Endometrial microvascular endothelial cells (primary cell): ENCODE results near the gene ZNF230. TPM values are rescaled to one million over a fixed set of nuclear protein-coding genes. Genes with fewer than 3 reads are reported as not detected.

Source experiments
- in situ Hi-C: cut with HindIII; loops from 2 replicates; pipeline ENCODE4 v1.10.0; 2017; ENCODE audit warnings: low sequenced_read_pairs, low pct_unique_long_range_greater_than_20kb; ENCODE audit errors: inconsistent ontology term
- total RNA-seq: library from RNA; depleted of rRNA; stranded (reverse); fragments of >200 nt; gene quantifications from one replicate; pipeline ENCODE4 v1.2.3, GENCODE V29; 2015; ENCODE audit errors: inconsistent ontology term

ZNF230 gene
- total RNA-seq, 1 donor from 2014 or later = 2.0 TPM

GRCh38 chr19:44026622-44027021 is 23.9 kb downstream of the ZNF230 start:
- in situ Hi-C loops = no loop called here

GRCh38 chr19:44032001-44032610 is 29.3 kb downstream of the ZNF230 start:
- in situ Hi-C loops = no loop called here

- in situ Hi-C loops = no loop called here
Measured at GRCh38 chr19:44042147-44042546, 39.4 kb downstream of the ZNF230 start.

- in situ Hi-C loops = no loop called here
Measured at GRCh38 chr19:44050740-44051649, 48.2 kb downstream of the ZNF230 start.

GRCh38 chr19:44051650-44052402 is 49.1 kb downstream of the ZNF230 start, which contains the start of gene ZNF223:
TSS of gene ZNF223 (plus strand) at chr19:44052036. CDS start at chr19:44055177, 3,141 bp downstream.
- in situ Hi-C loops = no loop called here

GRCh38 chr19:44055870-44056269 is 53.1 kb downstream of the ZNF230 start:
- in situ Hi-C loops = no loop called here

- in situ Hi-C loops = no loop called here
Measured at GRCh38 chr19:44059229-44059628, 56.5 kb downstream of the ZNF230 start.

GRCh38 chr19:44061038-44061437 is 58.3 kb downstream of the ZNF230 start:
- in situ Hi-C loops = no loop called here

Other genes starting within 250 kb of the ZNF230 start
- 13.9 TPM for gene SMG9, start 248.0 kb upstream of the ZNF230 start, total RNA-seq
- gene KCNN4, start 222.0 kb upstream of the ZNF230 start, total RNA-seq = 17.4 TPM
- 0.09 TPM for gene LYPD5, start 200.5 kb upstream of the ZNF230 start, total RNA-seq
- gene ZNF283, start 175.6 kb upstream of the ZNF230 start, total RNA-seq = 1.6 TPM
- gene ZNF404, start 119.0 kb upstream of the ZNF230 start, total RNA-seq = 1.1 TPM
- 10.5 TPM for gene ZNF45, start 67.7 kb upstream of the ZNF230 start, total RNA-seq
- gene ZNF221, start 51.7 kb upstream of the ZNF230 start, total RNA-seq = 1.2 TPM
- 3.7 TPM for gene ZNF155, start 18.8 kb upstream of the ZNF230 start, total RNA-seq
- 0.56 TPM for gene ZNF222, start 22.4 kb downstream of the ZNF230 start, total RNA-seq
- 10.2 TPM for gene ZNF223, start 49.1 kb downstream of the ZNF230 start, total RNA-seq
- 0.93 TPM for gene ZNF284, start 69.2 kb downstream of the ZNF230 start, total RNA-seq
- 6.5 TPM for gene ZNF224, start 91.4 kb downstream of the ZNF230 start, total RNA-seq
- gene ZNF225, start 110.4 kb downstream of the ZNF230 start, total RNA-seq = 1.6 TPM
- gene ZNF234, start 138.6 kb downstream of the ZNF230 start, total RNA-seq = 4.0 TPM
- 26.7 TPM for gene ZNF226, start 162.1 kb downstream of the ZNF230 start, total RNA-seq
- 11.8 TPM for gene ZNF227, start 209.6 kb downstream of the ZNF230 start, total RNA-seq